ENCODE data around the gene SLC41A3. TPM values are rescaled to one million over a fixed set of nuclear protein-coding genes. Genes with fewer than 3 reads are reported as not detected.
"Not testable (repeated sequence)": the region's sequence is repeated elsewhere in the genome, so short reads cannot be mapped to it uniquely, and the experiment has no call there.

SLC41A3 gene
- total and polyA plus RNA-seq, 12 donors: 40.8 to 140 (median 74.4) TPM

- Histone ChIP-seq H3K27ac (no peak overlapping the region), H3K9me3 (replicated peaks in 1 of 3) (no peaks in the 10 kb centered on the region), H3K4me1 (replicated peaks in 1 of 2) (no peaks in the 10 kb centered on the region), H3K27me3 (no peaks in the 10 kb centered on the region), H3K4me3 (peak overlapping the region in 1 of 4 donors; percentile 46), H3K36me3 (replicated peaks in 1 of 2) (no peaks in the 10 kb centered on the region)
- WGBS, 4 donors: 76 to 100% (median 79%) methylated on average over 16 to 46 of the region's 46 CpGs
- DNase-seq: no peak
- TF ChIP-seq CTCF (IDR thresholded peaks at IDR 0.05) (no peak), POLR2A (IDR thresholded peaks at IDR 0.05) (no peak)
- intact Hi-C loops (cut with DNase I): no loop called here
Observed at GRCh38 chr3:125958511-125959316, 125.2 kb downstream of the SLC41A3 start.

- no peak overlapping the region for H3K27ac ChIP-seq
- H3K27me3 ChIP-seq: no peaks in the 10 kb centered on the region
- DNase-seq: peak in 2 of 7 donors; percentile 16 to 27
- H3K9me3 ChIP-seq (replicated peaks in 1 of 3): no peaks in the 10 kb centered on the region
- H3K4me3 ChIP-seq: peak overlapping the region in 1 of 4 donors; percentile 46
- intact Hi-C loops (cut with DNase I): no loop called here
- no peaks in the 10 kb centered on the region for H3K36me3 ChIP-seq (replicated peaks in 1 of 2)
- WGBS, 4 donors: 4 to 25% (median 5%) methylated on average over 6 to 75 of the region's 75 CpGs
- TF ChIP-seq POLR2A (IDR thresholded peaks at IDR 0.05): no peak
- no peaks in the 10 kb centered on the region for H3K4me1 ChIP-seq (replicated peaks in 1 of 2)
Observed at GRCh38 chr3:125957674-125958510, 126.0 kb downstream of the SLC41A3 start.

- H3K4me3 ChIP-seq; H3K27me3 ChIP-seq; H3K36me3 ChIP-seq (replicated peaks in 1 of 2); H3K4me1 ChIP-seq (replicated peaks in 1 of 2); intact Hi-C loops (cut with DNase I); H3K9me3 ChIP-seq (replicated peaks in 1 of 3); H3K27ac ChIP-seq; DNase-seq: not testable (repeated sequence)
- 87 to 91% (median 89%) methylated on average over 4 of the region's 4 CpGs for WGBS, 4 donors
Observed at GRCh38 chr3:125957020-125957419, 126.9 kb downstream of the SLC41A3 start.

Small RNAs within 50 kb of the gene (small RNA-seq; reads per million reads assigned to genes)
- gene AC092903.1: 0 reads per million in 2 donors

Other genes with a start within 250 kb of the SLC41A3 start
- gene ROPN1B, start 114.9 kb downstream of the SLC41A3 start, total RNA-seq: under 1 TPM in 6 of 9 donors, not detected in 3; 0.32 to 0.78 (median 0.50) TPM
- gene ROPN1B, start 114.9 kb downstream of the SLC41A3 start, polyA plus RNA-seq: 1 to 10 TPM in 1 of 3 donors, under 1 TPM in 2; 0.13 to 1.1 (median 0.72) TPM
- 100 to 1,000 TPM in 3 of 9 donors, 10 to 100 TPM in 5, under 1 TPM in 1; 0.44 to 136 (median 81.1) TPM for gene ALDH1L1, start 96.5 kb upstream of the SLC41A3 start, total RNA-seq
- 10 to 100 TPM; 19.3 to 34.0 (median 22.0) TPM for gene ALDH1L1, start 96.5 kb upstream of the SLC41A3 start, polyA plus RNA-seq

Data from adrenal gland (tissue), 12 donors.